ENCODE results near the gene MARK3.
"Not testable (repeated sequence)": the region's sequence is repeated elsewhere in the genome, so short reads cannot be mapped to it uniquely, and the experiment has no call there.

The MARK3 gene

GRCh38 chr14:103524002-103524935, 139.1 kb downstream of the MARK3 start:
- TF ChIP-seq CTCF (IDR thresholded peaks at IDR 0.05; ENCODE audit: extremely low read depth, missing control alignments), result no peak
- DNase-seq (ENCODE audit: low spot score), result no peak

- DNase-seq (ENCODE audit: low spot score), result not testable (repeated sequence)
Measured at GRCh38 chr14:103525430-103526246, 140.4 kb downstream of the MARK3 start.

- no peak for TF ChIP-seq CTCF (IDR thresholded peaks at IDR 0.05; ENCODE audit: extremely low read depth, missing control alignments)
- DNase-seq (ENCODE audit: low spot score), result no peak
Measured at GRCh38 chr14:103526247-103526913, 141.2 kb downstream of the MARK3 start.

- TF ChIP-seq CTCF (IDR thresholded peaks at IDR 0.05; ENCODE audit: extremely low read depth, missing control alignments), result no peak
- DNase-seq (ENCODE audit: low spot score), result no peak
Measured at GRCh38 chr14:103526914-103527248, 141.7 kb downstream of the MARK3 start.

- no peak for TF ChIP-seq CTCF (IDR thresholded peaks at IDR 0.05; ENCODE audit: extremely low read depth, missing control alignments)
- peak; percentile 88 for DNase-seq (ENCODE audit: low spot score)
Measured at GRCh38 chr14:103527408-103528145, 142.4 kb downstream of the MARK3 start.

GRCh38 chr14:103528146-103528586, 143.0 kb downstream of the MARK3 start:
- TF ChIP-seq CTCF (IDR thresholded peaks at IDR 0.05; ENCODE audit: extremely low read depth, missing control alignments), result no peak
- no peak for DNase-seq (ENCODE audit: low spot score)

All from GM20000 (cell line).